Stomach smooth muscle (tissue), 2 donors: Measurements from ENCODE around the gene IGF2R.

Experiments used
- H3K27ac ChIP-seq: one replicate; pipeline ENCODE4 v1.7.0; 2013; ENCODE audit warnings: mild to moderate bottlenecking, low read length, inconsistent platforms
- H3K27me3 ChIP-seq, 2 donors: one replicate each; pipeline ENCODE4 v1.7.0; 2013; ENCODE audit warnings: low read length in 2 of 2; ENCODE audit not compliant: insufficient read depth in 2 of 2, control insufficient read depth in 1 of 2
- H3K36me3 ChIP-seq, 2 donors: one replicate each; pipeline ENCODE4 v1.7.0; 2013; ENCODE audit warnings: low read length in 2 of 2; ENCODE audit not compliant: control insufficient read depth in 2 of 2, insufficient read depth in 2 of 2
- H3K4me1 ChIP-seq: one replicate; pipeline ENCODE4 v1.7.0; 2013; ENCODE audit warnings: low read length; ENCODE audit not compliant: control insufficient read depth, insufficient read depth
- H3K4me3 ChIP-seq, 2 donors: one replicate each; pipeline ENCODE4 v1.7.0; 2013; ENCODE audit warnings: low read length in 2 of 2
- H3K9ac ChIP-seq, 2 donors: one replicate each; pipeline ENCODE4 v1.7.0; 2013; ENCODE audit warnings: low read length in 2 of 2, mild to moderate bottlenecking in 1 of 2
- H3K9me3 ChIP-seq, 2 donors: one replicate each; pipeline ENCODE4 v1.7.0; 2013; ENCODE audit warnings: low read length in 2 of 2; ENCODE audit not compliant: control insufficient read depth in 2 of 2
- donor health status: healthy.
- donor health status: Pancreatic carcinoma.

The IGF2R gene

DNA sequence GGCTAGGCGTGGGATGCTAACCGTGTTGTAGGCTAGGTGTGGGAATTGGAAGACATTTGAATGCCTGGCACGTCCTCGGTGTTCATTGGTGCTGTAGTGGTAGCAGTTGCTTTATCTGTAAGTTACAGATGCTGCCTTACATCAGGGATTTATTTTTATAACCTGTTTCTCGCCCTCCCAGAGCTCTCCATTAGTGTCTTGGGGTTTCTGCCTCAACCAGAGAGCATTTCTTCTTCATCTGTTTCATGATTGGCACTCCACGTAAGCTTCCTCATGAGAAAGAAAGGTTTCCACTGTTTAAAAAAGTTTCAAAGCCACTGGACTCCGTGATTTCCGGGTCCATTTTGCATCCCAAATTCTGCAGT, 9.0 kb downstream of the IGF2R start:
- Histone ChIP-seq H3K27ac (no peak overlapping the region), H3K9ac (no peak overlapping the region), H3K36me3 (no peaks in the 10 kb centered on the region), H3K9me3 (no peaks in the 10 kb centered on the region), H3K4me3 (no peak overlapping the region), H3K4me1 (peaks cover 27% of the 10 kb centered on the region), H3K27me3 (no peaks in the 10 kb centered on the region)

DNA sequence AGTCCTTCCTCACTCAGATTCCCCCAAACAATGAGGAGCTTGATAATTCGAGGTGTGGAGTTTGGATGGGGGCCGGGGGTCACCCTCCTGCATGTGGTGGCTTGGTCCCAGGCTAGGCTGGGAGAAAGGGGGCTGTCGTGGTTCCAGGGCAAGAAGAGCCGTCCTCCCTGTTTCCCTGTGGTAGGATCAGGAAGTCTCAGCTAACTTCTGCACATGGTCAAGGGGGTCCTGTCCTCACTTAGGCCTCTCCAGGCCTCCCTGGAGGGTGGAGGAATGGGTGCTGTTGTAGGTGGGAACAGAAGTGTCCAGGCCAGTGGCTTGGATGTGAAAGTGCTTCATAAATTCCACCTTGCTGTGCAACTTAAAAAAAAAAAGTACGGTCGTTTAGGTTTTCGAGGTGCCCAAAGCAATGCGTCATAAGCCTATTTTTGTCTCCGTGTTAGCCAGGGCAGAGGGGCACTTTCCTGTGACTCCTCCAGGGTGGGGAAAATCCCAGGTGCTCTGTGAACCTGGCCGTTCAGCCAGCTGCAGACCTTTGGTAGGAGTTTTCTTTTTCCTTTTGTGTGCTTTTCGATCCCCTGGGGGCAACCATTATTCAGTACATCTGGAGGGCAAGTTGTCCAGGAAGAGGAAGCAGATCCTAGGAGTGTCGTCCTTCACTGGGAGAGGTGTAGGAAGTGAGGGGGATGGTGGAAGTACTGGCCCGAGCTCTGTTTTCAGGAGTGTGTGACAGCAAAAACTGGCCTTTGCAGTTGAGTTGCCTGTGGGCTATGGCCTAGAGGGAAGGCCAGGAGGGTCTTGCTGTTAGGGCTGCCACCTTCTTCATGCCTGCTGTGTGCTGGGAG, 9.6 kb downstream of the IGF2R start:
- Histone ChIP-seq H3K27ac (no peak overlapping the region), H3K9me3 (no peaks in the 10 kb centered on the region), H3K4me3 (no peak overlapping the region), H3K9ac (no peak overlapping the region), H3K4me1 (peaks cover 28% of the 10 kb centered on the region), H3K36me3 (no peaks in the 10 kb centered on the region), H3K27me3 (no peaks in the 10 kb centered on the region)

DNA sequence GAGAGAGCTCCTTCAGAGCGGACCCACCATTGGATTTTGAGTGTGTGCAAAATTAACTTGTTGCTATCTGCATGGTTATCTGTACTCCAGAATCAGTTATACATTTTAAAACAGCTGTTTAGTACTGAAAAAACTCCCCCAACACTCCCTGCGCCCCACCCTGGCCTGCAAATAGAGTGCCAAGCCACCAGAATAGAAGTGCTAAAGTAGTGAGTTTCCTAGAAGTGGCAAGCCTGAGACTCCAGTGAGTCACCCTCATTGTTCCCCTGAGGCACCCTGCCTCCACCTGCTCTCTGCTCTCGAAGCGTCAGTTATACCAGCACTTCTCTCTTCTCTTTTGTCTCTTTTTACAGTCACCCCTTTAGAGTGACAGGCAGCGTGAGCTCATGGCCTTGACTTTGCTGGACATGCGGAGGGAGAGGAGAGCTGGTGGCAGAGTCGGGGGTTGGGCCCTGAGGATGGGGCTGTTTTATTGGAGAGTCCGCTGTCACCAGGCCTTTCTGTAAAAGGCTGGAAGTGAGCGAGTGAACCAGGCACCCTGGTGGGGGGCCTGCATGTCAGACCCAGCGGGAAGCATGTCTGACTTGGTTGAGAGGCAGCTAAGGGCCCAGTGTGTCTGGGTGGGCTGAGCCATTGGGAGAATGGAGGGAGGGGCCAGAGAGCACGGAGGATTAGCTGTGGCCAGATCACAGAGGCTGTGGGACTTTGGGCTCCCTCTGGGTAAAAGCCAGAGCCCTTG, 10.4 kb downstream of the IGF2R start:
- no peak overlapping the region for H3K27ac ChIP-seq
- no peak overlapping the region for H3K4me3 ChIP-seq
- no peaks in the 10 kb centered on the region for H3K9me3 ChIP-seq
- no peak overlapping the region for H3K9ac ChIP-seq
- H3K4me1 ChIP-seq: peaks cover 30% of the 10 kb centered on the region
- no peaks in the 10 kb centered on the region for H3K36me3 ChIP-seq
- H3K27me3 ChIP-seq: no peaks in the 10 kb centered on the region

DNA sequence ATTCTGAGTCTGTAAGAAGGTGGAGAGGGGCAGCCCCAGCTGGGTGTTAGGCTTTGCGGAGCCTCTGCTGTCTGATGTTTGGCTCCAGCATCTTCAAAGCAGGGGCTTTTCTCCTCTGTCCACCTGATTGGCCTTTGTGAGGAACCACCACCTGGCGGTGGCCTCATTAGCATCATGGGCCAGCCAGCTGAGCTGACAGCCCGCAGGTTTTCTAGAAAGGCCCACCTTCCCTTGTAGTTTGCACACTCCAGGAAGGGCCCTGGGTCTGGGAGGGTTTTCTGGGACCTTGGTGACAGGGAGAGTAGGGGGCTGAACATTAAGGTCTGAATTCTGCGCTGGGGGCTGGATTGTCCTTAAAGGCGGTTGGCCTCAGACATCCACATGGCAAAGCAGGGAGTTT, 11.6 kb downstream of the IGF2R start:
- Histone ChIP-seq H3K4me1 (peaks cover 32% of the 10 kb centered on the region), H3K27me3 (no peaks in the 10 kb centered on the region), H3K9ac (no peak overlapping the region), H3K36me3 (no peaks in the 10 kb centered on the region), H3K27ac (no peak overlapping the region), H3K4me3 (no peak overlapping the region), H3K9me3 (no peaks in the 10 kb centered on the region)

DNA sequence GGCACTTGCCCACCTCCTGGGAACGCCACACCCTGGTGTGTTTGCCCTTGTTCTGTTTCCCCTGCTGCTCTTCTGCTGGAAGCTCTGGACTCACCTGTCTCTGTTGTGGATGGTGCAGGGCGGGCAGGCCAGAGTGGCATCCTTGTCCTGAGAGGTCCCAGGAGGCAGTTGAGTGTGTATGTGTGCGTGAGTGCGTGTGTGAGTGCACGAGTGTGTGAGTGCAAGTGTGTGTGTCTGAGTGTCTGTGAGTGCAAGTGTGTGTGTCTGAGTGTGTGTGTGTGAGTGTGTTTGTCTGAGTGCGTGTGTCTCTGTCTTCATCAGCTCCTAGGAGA, 12.2 kb downstream of the IGF2R start:
- Histone ChIP-seq H3K36me3 (no peaks in the 10 kb centered on the region), H3K27ac (peak overlapping the region; percentile 7), H3K4me1 (peaks cover 33% of the 10 kb centered on the region), H3K9me3 (no peaks in the 10 kb centered on the region), H3K27me3 (no peaks in the 10 kb centered on the region), H3K9ac (no peak overlapping the region), H3K4me3 (no peak overlapping the region)

DNA sequence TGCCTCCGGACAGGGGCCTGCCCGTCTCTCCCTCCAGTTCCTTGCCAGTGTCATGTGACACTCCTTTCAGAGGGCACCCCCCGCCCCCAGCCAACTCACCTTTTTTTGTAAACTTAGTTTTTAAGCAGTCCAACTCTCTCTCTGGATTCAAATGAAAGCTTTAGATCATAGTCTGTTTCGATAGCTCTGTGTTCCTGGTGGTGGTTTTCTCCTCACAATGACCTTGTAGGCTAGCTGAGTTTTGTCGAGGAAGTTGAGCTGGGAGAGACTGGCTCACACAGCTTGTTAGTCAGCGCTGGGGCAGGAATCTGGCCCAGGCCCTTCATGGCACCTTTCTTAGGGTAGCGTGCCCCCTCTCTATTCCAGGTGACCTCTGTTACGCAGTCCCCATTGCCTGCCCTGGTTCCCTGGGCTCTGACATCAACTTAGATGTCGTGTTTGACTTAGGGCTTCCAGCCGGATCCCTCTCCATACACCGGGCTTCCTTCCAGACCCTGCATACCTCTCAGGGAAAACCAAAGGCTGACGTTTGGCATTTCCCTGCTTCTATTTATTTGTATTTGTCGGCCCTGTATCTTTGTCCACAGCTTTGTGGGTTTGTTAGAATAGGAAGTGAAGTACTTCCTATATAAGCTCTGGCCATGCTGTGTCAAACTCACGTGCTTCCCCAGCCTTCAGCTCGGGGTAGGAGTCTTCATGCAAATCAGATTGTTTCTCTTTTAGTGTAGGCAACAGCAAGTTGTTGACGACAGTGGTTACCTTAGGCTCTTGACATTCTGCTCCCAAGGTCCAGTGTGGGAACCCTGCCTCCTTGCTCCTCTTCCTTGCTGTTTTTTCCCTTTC, 12.7 kb downstream of the IGF2R start:
- H3K4me3 ChIP-seq: peak overlapping the region in 1 of 2 donors; percentile 40
- no peaks in the 10 kb centered on the region for H3K36me3 ChIP-seq
- peak overlapping the region; percentile 7 for H3K27ac ChIP-seq
- no peaks in the 10 kb centered on the region for H3K27me3 ChIP-seq
- no peak overlapping the region for H3K9ac ChIP-seq
- peaks cover 33% of the 10 kb centered on the region for H3K4me1 ChIP-seq
- no peaks in the 10 kb centered on the region for H3K9me3 ChIP-seq

DNA sequence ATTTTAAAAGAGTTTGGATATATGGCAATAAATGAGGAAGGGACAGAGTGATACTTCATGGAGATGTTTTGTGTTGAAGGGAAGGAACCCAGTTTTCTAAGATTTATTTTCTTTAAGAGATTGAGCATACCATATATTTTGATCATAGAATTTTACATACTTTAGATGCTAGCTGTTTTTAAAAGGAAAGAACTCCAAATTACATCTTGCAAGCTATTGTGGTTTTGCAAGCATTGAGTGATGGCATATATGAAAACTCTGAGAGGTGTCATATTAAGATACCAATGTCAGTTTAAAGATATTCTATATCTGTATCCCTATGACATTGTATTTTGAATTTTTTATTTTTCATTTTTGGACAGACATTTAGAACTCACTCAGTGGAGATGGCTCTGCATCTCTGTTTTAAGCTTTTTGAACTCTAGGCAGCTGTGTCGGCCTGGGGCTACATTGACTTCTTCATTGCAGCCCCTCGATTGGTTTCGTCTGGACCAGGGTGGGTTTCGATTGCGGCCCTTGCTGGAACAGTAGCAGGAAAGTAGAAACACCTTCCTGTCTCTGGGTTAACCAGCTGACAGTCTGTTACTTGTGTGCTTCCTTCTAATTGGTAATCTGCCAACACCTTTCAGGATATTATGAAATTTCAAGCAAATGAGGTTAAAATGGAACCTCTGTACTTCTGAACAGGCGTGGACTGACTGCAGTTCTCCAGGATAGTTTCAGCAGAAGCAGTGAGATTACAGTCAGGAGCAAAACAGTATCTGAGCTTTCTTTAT, 14.0 kb downstream of the IGF2R start:
- Histone ChIP-seq H3K4me3 (no peak overlapping the region), H3K27me3 (no peaks in the 10 kb centered on the region), H3K4me1 (peaks cover 28% of the 10 kb centered on the region), H3K9me3 (no peaks in the 10 kb centered on the region), H3K36me3 (no peaks in the 10 kb centered on the region), H3K9ac (no peak overlapping the region), H3K27ac (no peak overlapping the region)

DNA sequence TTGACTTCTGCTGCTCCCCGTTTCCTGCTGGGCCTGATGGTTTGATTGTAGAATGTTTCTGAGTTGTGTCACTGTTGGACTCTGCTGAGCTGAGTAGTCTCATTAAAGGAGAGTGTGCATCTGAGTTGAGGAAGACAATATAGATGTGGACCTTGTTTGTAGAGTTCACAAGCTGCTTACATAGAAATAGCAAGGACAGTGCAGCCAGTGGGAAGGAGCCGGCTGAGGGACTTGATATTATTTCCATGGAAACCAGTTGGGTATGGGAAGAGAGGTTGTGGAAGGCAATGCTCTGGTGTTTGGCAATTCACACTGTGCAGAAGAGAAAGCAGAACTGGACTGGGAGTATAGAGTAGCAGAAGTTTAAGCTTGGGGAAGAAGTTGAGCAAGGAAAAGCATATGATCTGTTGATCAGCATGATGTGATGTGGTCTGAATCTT, 14.8 kb downstream of the IGF2R start:
- Histone ChIP-seq H3K27ac (no peak overlapping the region), H3K9ac (no peak overlapping the region), H3K36me3 (no peaks in the 10 kb centered on the region), H3K9me3 (no peaks in the 10 kb centered on the region), H3K4me3 (no peak overlapping the region), H3K27me3 (no peaks in the 10 kb centered on the region), H3K4me1 (peaks cover 25% of the 10 kb centered on the region)

DNA sequence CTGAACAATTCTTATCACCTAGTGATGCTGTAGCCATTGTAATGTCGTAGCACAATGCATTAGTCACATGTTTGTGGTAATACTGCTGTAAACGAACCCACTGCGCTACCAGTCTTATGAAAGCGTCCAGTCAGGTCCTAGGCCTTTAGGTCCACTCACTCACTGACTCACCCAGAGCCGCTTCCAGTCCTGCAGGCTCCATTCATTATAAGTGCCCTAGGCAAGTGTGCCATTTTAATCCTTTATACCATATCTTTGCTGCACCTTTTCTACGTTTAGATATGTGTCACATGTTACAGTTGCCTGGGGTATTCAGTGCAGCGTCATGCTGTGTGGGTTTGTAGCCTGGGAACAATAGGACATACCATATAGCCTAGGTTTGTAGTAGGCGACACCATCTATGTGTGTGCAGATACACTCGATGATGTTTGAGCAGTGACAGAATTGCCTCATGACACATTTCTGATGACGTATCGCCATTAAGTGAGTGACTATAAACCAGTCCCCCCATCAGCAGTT, 15.4 kb downstream of the IGF2R start:
- Histone ChIP-seq H3K4me1 (peaks cover 25% of the 10 kb centered on the region), H3K27me3 (no peaks in the 10 kb centered on the region), H3K27ac (no peak overlapping the region), H3K36me3 (no peaks in the 10 kb centered on the region), H3K9me3 (no peaks in the 10 kb centered on the region), H3K4me3 (no peak overlapping the region), H3K9ac (no peak overlapping the region)
